A549 (cell line): ENCODE data around the gene TTYH2. TPM values are rescaled to one million over a fixed set of nuclear protein-coding genes. Genes with fewer than 3 reads are reported as not detected.
A peak's percentile ranks its signal among the peaks of the same experiment; 100 is the strongest.

Experiments used
- ATAC-seq, 2 experiments: fragments of 200-7000 bp in 1 of 2; fragments of >200 bp in 1 of 2; cut with Nextera tagmentation in 1 of 2; cut with Tn5 transposase in 1 of 2; 3 replicates each; pipeline versions ENCODE4 v1.8.0 to v1.9.1; 2018 to 2020; ENCODE audit warnings: mild to moderate bottlenecking in 1 of 2, moderate library complexity in 1 of 2
- CTCF ChIA-PET: fragments of 300-600 bp; sonication (Branson Sonifier 250); formaldehyde crosslinking; extraction: SDS; loops from one replicate; lab custom pipeline; 2021; ENCODE audit warnings: antibody characterized with exemption, inconsistent platforms; lab: Yijun Ruan, JAX
- POLR2A ChIA-PET: fragments of 350-600 bp; formaldehyde crosslinking; extraction: SDS; loops from one replicate; lab custom pipeline; 2021; ENCODE audit warnings: antibody characterized with exemption, inconsistent platforms; lab: Yijun Ruan, JAX
- DNase-seq, 2 experiments: peaks; one replicate each; pipeline versions ENCODE4 v3.0.0 to v3.0.0-alpha.2; 2011 to 2016; ENCODE audit warnings: low read depth in 1 of 2, low spot score in 1 of 2
- FAIRE-seq: peaks from 2 replicates; lab custom pipeline; 2011; peaks lifted over from hg19 to GRCh38; lab: Jason Lieb, UNC
- H3K27ac ChIP-seq, 2 experiments: fragments of >200 bp; sonication (Bioruptor Twin); formaldehyde crosslinking; 3 replicates each; pipeline ENCODE4 v1.5.1; 2016 to 2017
- H3K4me1 ChIP-seq: fragments of >200 bp; sonication (Bioruptor Twin); formaldehyde crosslinking; 3 replicates; pipeline ENCODE4 v1.6.1; 2016
- H3K4me2 ChIP-seq: fragments of >200 bp; sonication (Bioruptor Twin); formaldehyde crosslinking; 3 replicates; pipeline ENCODE4 v1.6.1; 2016
- H3K4me3 ChIP-seq: fragments of >200 bp; sonication (Bioruptor Twin); formaldehyde crosslinking; 3 replicates; pipeline ENCODE4 v1.5.1; 2016
- H3K9me3 ChIP-seq: fragments of >200 bp; sonication (Bioruptor Twin); formaldehyde crosslinking; 3 replicates; pipeline ENCODE4 v1.6.1; 2016
- CBX2 ChIP-seq: fragments of 200-600 bp; sonication (generic); IDR thresholded peaks from 2 replicates; pipeline ENCODE4 v1.6.1; 2016; ENCODE audit warnings: low read depth, mild to moderate bottlenecking, borderline replicate concordance
- CBX8 ChIP-seq: fragments of 200-600 bp; sonication (generic); IDR thresholded peaks from 2 replicates; pipeline ENCODE4 v1.6.1; 2016
- CEBPB ChIP-seq, 2 experiments: fragments of >200 bp in 1 of 2; sonication (Bioruptor Twin) in 1 of 2; formaldehyde crosslinking in 1 of 2; IDR thresholded peaks; 2 replicates each; pipeline ENCODE4 v1.6.1; 2012 to 2016
- CHD4 ChIP-seq: fragments of 200-600 bp; sonication (generic); IDR thresholded peaks from 2 replicates; pipeline ENCODE4 v1.6.1; 2016; ENCODE audit warnings: antibody characterized with exemption, mild to moderate bottlenecking, borderline replicate concordance
- ESRRA ChIP-seq: fragments of 150-350 bp; IDR thresholded peaks from 2 replicates; pipeline ENCODE4 v1.6.1; 2014; ENCODE audit warnings: mild to moderate bottlenecking, low read length, borderline replicate concordance
- FOSB ChIP-seq: fragments of 250-450 bp; sonication (Bioruptor Pico); IDR thresholded peaks from 2 replicates; pipeline ENCODE4 v1.5.0; 2020; ENCODE audit warnings: mild to moderate bottlenecking, moderate library complexity
- FOSL2 ChIP-seq, 2 experiments: fragments of 450-650 bp in 1 of 2; fragments of >200 bp in 1 of 2; sonication (Bioruptor Twin) in 1 of 2; formaldehyde crosslinking; IDR thresholded peaks; 2 replicates each; pipeline versions ENCODE4 v1.5.0 to v1.6.1; 2016 to 2020; ENCODE audit warnings: mild to moderate bottlenecking in 1 of 2, moderate library complexity in 1 of 2
- FOXS1 ChIP-seq: fragments of 250-450 bp; sonication (Bioruptor Pico); IDR thresholded peaks from 2 replicates; pipeline ENCODE4 v1.5.0; 2020; ENCODE audit warnings: mild to moderate bottlenecking, moderate library complexity
- GATA3 ChIP-seq: IDR thresholded peaks from 2 replicates; pipeline ENCODE4 v1.6.1; 2012; ENCODE audit warnings: borderline replicate concordance
- HDAC2 ChIP-seq: fragments of 200-600 bp; sonication (generic); IDR thresholded peaks from 2 replicates; pipeline ENCODE4 v1.6.1; 2016
- HOXA7 ChIP-seq: fragments of 250-450 bp; sonication (Bioruptor Pico); IDR thresholded peaks from 2 replicates; pipeline ENCODE4 v1.5.0; 2020; ENCODE audit warnings: mild to moderate bottlenecking, moderate library complexity
- HOXB5 ChIP-seq: fragments of 250-450 bp; sonication (Bioruptor Pico); IDR thresholded peaks from 2 replicates; pipeline ENCODE4 v1.5.0; 2020; ENCODE audit warnings: mild to moderate bottlenecking, moderate library complexity
- JUN ChIP-seq, 2 experiments: fragments of >200 bp; sonication (Bioruptor Twin); formaldehyde crosslinking; IDR thresholded peaks; 2 replicates in 1 of 2; 3 replicates in 1 of 2; pipeline ENCODE4 v1.6.1; 2016 to 2017
- JUNB ChIP-seq: fragments of >200 bp; sonication (Bioruptor Twin); formaldehyde crosslinking; IDR thresholded peaks from 2 replicates; pipeline ENCODE4 v1.6.1; 2016
- MAFK ChIP-seq: fragments of 450-650 bp; IDR thresholded peaks from 2 replicates; pipeline ENCODE4 v1.6.1; 2014; ENCODE audit not compliant: partially characterized antibody
- MAZ ChIP-seq: fragments of 150-350 bp; IDR thresholded peaks from 2 replicates; pipeline ENCODE4 v1.6.1; 2014; ENCODE audit warnings: antibody characterized with exemption, low read depth, low read length, borderline replicate concordance
- MYC ChIP-seq: IDR thresholded peaks from 2 replicates; pipeline ENCODE4 v1.6.1; 2012; ENCODE audit warnings: mild to moderate bottlenecking, inconsistent platforms, low read length, improper control_type of control experiment, borderline replicate concordance
- NR3C1 ChIP-seq: fragments of >200 bp; sonication (Bioruptor Twin); formaldehyde crosslinking; IDR thresholded peaks from 3 replicates; pipeline ENCODE4 v1.6.1; 2017
- POLR2AphosphoS2 ChIP-seq: conservative IDR thresholded peaks from 2 replicates; pipeline ENCODE4 v1.6.1; 2012; ENCODE audit warnings: low read length, improper control_type of control experiment, inconsistent platforms
- RAD21 ChIP-seq, 2 experiments: fragments of >200 bp in 1 of 2; sonication (Bioruptor Twin) in 1 of 2; formaldehyde crosslinking in 1 of 2; IDR thresholded peaks in 1 of 2; conservative IDR thresholded peaks in 1 of 2; 2 replicates in 1 of 2; 3 replicates in 1 of 2; pipeline ENCODE4 v1.6.1; 2012 to 2018; ENCODE audit warnings: inconsistent platforms in 1 of 2
- RARB ChIP-seq: fragments of 250-450 bp; sonication (Bioruptor Pico); IDR thresholded peaks from 2 replicates; pipeline ENCODE4 v1.8.0; 2021; ENCODE audit warnings: mild to moderate bottlenecking, moderate library complexity
- RFX5 ChIP-seq: fragments of 450-650 bp; IDR thresholded peaks from 2 replicates; pipeline ENCODE4 v1.7.1; 2014; ENCODE audit warnings: antibody characterized with exemption, mild to moderate bottlenecking, moderate library complexity
- TFCP2L1 ChIP-seq: fragments of 250-450 bp; sonication (Bioruptor Pico); IDR thresholded peaks from 2 replicates; pipeline ENCODE4 v1.5.0; 2021; ENCODE audit warnings: mild to moderate bottlenecking
- ZC3H11A ChIP-seq: fragments of 450-650 bp; IDR thresholded peaks from 2 replicates; pipeline ENCODE4 v1.6.1; 2014; ENCODE audit warnings: antibody characterized with exemption, mild to moderate bottlenecking
- ZNF302 ChIP-seq: fragments of 250-450 bp; sonication (Bioruptor Pico); IDR thresholded peaks from 2 replicates; pipeline ENCODE4 v1.9.0; 2021; ENCODE audit warnings: inconsistent platforms, mild to moderate bottlenecking, moderate library complexity
- ZSCAN20 ChIP-seq: fragments of 250-450 bp; sonication (Bioruptor Pico); IDR thresholded peaks from 2 replicates; pipeline ENCODE4 v1.8.0; 2022; ENCODE audit warnings: mild to moderate bottlenecking, moderate library complexity
- WGBS: methylation state at CpG from one replicate; pipeline ENCODE4 v1.1.6; 2017; ENCODE audit errors: missing lambda C conversion rate; 5-methylcytosine and 5-hydroxymethylcytosine counted together
- polyA plus RNA-seq, 4 experiments: library from polyadenylated mRNA; depleted of rRNA in 3 of 4; stranded (reverse); fragments of >200 nt; fragmentation: RNase III in 1 of 4; extraction: RNeasy Plus Mini Kit Qiagen cat#74134 plus additional on column Dnase treatment in 1 of 4; gene quantifications; 2 replicates in 3 of 4; 3 replicates in 1 of 4; pipeline ENCODE4 v1.2.3, GENCODE V29; 2011 to 2017
- TF ChIP-seq, protein P1 (sequence below): fragments of 200-600 bp; sonication (generic); IDR thresholded peaks from 2 replicates; pipeline ENCODE4 v1.6.1; 2016; ENCODE audit warnings: antibody characterized with exemption, mild to moderate bottlenecking, moderate library complexity
- TF ChIP-seq, protein P2 (sequence below): fragments of >200 bp; sonication (Bioruptor Twin); formaldehyde crosslinking; IDR thresholded peaks from 2 replicates; pipeline ENCODE4 v1.6.1; 2016
- TF ChIP-seq, protein P3 (sequence below): fragments of 250-450 bp; sonication (Bioruptor Pico); IDR thresholded peaks from 2 replicates; pipeline ENCODE4 v1.5.0; 2020; ENCODE audit warnings: low read depth, mild to moderate bottlenecking, moderate library complexity
- TF ChIP-seq, protein P4 (sequence below): fragments of 450-650 bp; IDR thresholded peaks from 2 replicates; pipeline ENCODE4 v1.6.1; 2014; ENCODE audit warnings: antibody characterized with exemption

Gene TTYH2
- polyA plus RNA-seq, 2 of the 4 experiments (the other 2 are of a cell fraction): 1.4 to 1.7 TPM

DNA sequence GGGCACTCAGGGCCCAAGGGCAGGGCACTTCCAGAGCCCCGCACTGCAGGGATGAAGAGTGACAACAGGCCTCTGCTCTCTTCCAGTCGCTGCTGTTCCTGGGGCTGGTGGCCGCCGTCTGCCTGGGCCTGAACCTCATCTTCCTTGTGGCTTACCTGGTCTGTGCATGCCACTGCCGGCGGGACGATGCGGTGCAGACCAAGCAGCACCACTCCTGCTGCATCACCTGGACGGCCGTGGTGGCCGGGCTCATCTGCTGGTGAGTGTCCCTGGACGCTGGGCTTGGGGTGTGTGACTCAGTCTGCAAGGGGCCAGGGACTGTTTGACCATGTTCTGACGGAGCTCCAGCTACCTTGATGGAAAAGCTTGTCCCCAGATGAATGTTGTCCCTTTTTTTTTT lies 9.0 kb downstream of the TTYH2 start (continued):
- TF ChIP-seq, protein P1, sequence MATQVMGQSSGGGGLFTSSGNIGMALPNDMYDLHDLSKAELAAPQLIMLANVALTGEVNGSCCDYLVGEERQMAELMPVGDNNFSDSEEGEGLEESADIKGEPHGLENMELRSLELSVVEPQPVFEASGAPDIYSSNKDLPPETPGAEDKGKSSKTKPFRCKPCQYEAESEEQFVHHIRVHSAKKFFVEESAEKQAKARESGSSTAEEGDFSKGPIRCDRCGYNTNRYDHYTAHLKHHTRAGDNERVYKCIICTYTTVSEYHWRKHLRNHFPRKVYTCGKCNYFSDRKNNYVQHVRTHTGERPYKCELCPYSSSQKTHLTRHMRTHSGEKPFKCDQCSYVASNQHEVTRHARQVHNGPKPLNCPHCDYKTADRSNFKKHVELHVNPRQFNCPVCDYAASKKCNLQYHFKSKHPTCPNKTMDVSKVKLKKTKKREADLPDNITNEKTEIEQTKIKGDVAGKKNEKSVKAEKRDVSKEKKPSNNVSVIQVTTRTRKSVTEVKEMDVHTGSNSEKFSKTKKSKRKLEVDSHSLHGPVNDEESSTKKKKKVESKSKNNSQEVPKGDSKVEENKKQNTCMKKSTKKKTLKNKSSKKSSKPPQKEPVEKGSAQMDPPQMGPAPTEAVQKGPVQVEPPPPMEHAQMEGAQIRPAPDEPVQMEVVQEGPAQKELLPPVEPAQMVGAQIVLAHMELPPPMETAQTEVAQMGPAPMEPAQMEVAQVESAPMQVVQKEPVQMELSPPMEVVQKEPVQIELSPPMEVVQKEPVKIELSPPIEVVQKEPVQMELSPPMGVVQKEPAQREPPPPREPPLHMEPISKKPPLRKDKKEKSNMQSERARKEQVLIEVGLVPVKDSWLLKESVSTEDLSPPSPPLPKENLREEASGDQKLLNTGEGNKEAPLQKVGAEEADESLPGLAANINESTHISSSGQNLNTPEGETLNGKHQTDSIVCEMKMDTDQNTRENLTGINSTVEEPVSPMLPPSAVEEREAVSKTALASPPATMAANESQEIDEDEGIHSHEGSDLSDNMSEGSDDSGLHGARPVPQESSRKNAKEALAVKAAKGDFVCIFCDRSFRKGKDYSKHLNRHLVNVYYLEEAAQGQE: no peak
- TF ChIP-seq MYC (no peak), TFCP2L1 (CRISPR knock-in tag) (no peak), HOXB5 (CRISPR knock-in tag) (no peak), ZSCAN20 (CRISPR knock-in tag) (no peak)

DNA sequence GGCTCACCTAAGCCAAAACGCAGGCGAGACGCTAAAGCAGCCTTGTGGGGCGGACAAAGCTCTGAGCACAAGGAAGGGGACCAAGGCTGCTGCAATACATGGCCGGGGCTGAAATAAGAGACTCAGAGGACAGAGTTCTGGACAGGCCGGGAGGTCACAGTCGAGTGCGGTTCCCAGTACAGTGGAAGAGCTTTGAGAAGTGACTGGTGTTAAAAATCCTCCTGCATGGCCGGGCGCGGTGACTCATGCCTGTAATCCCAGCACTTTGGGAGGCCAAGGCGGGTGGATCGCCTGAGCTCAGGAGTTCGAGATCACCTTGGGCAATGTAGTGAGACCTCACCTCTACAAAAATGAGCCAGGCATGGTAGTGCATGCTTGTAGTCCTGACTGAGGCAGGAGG lies 10.5 kb downstream of the TTYH2 start:
- FAIRE-seq: no peak
- Histone ChIP-seq H3K4me2 (no peak overlapping the region), H3K4me1 (0 out of 3 replicates have a peak, but pooled peaks cover 6% of the 10 kb centered on the region), H3K27ac (no peak overlapping the region), H3K4me3 (no peak overlapping the region), H3K9me3 (no peaks in the 10 kb centered on the region)
- ChIA-PET POLR2A (no interaction called here), CTCF (interaction anchor here (1.0 to 4.4 kb wide), 3 partner anchors 8 to 155 kb away, joined by 3 to 20 read pairs (median 5); no protein-coding TSS in a partner anchor)
- TF ChIP-seq CBX2 (no peak), ZC3H11A (no peak), HDAC2 (no peak), CHD4 (no peak), CBX8 (no peak), POLR2AphosphoS2 (no peak), MAFK (no peak), HOXA7 (CRISPR knock-in tag) (no peak)
- TF ChIP-seq, protein P2, sequence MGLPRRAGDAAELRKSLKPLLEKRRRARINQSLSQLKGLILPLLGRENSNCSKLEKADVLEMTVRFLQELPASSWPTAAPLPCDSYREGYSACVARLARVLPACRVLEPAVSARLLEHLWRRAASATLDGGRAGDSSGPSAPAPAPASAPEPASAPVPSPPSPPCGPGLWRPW: no peak
- TF ChIP-seq, protein P3, sequence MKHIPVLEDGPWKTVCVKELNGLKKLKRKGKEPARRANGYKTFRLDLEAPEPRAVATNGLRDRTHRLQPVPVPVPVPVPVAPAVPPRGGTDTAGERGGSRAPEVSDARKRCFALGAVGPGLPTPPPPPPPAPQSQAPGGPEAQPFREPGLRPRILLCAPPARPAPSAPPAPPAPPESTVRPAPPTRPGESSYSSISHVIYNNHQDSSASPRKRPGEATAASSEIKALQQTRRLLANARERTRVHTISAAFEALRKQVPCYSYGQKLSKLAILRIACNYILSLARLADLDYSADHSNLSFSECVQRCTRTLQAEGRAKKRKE (CRISPR knock-in tag): no peak
- TF ChIP-seq, protein P4, sequence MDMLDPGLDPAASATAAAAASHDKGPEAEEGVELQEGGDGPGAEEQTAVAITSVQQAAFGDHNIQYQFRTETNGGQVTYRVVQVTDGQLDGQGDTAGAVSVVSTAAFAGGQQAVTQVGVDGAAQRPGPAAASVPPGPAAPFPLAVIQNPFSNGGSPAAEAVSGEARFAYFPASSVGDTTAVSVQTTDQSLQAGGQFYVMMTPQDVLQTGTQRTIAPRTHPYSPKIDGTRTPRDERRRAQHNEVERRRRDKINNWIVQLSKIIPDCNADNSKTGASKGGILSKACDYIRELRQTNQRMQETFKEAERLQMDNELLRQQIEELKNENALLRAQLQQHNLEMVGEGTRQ: no peak
- no peak for ATAC-seq
- WGBS: 80% methylated on average over 14 of the region's 14 CpGs
- DNase-seq: no peak

DNA sequence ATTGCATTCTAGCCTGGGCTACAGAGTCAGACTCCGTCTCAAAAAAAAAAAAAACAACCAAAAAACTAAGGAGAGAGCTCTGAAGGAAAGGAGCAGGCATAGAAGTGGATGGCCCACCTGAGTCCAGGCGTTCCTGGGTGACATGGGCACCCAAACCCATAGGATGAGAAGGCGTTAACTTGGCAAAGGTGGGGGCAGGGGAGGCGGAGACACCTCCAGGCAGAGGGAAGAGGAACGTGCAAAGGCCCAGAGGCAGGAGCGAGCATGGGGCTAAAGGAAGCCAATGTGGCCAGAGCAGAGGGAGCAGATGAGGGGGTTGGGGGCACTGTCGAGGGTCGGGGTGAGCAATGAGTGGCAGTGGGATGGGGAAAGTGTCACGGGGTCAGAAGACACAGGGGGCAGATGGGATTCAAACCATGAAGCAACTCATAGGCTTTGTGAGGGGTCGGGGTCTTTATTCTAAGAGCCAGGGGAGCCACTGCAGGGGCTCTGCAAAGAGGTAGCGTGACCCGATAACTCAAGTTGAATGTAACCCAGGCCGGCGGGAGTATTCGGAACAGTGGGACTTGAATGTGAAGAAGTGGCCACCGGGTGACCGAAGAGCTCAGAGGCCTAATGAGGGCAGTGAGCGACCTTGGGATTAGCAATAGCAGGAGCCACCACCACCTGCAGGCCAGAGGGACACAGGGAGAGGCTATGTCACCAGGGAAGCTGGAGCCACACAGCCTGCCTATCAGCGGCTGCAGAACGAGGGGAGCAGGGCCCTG lies 11.8 kb downstream of the TTYH2 start:
- CTCF ChIA-PET: interaction anchor here (0.8 to 1.3 kb wide), 6 partner anchors 19 to 154 kb away, joined by 3 read pairs; no protein-coding TSS in a partner anchor
- FAIRE-seq: no peak
- Histone ChIP-seq H3K4me1 (0 out of 3 replicates have a peak, but pooled peaks cover 6% of the 10 kb centered on the region), H3K27ac (no peak overlapping the region), H3K4me2 (no peak overlapping the region), H3K4me3 (no peak overlapping the region), H3K9me3 (no peaks in the 10 kb centered on the region)
- 0 out of 6 replicates have a peak, but pooled peaks of 1 of the 2 experiments have one; percentile 3 for ATAC-seq
- WGBS: 77% methylated on average over 20 of the region's 20 CpGs
- no peak for DNase-seq
- POLR2A ChIA-PET: no interaction called here
- TF ChIP-seq ESRRA (no peak), NR3C1 (no peak), CBX8 (no peak), RAD21 (conservative IDR thresholded peaks at IDR 0.05 in 1 of 2, IDR thresholded peaks at IDR 0.05 in 1 of 2) (no peak), MAZ (no peak), FOSB (CRISPR knock-in tag) (no peak), RFX5 (no peak), JUNB (no peak), GATA3 (no peak), CEBPB (IDR thresholded peaks at IDR 0.05) (no peak), ZNF302 (no peak), ZSCAN20 (CRISPR knock-in tag) (no peak), POLR2AphosphoS2 (no peak), JUN (IDR thresholded peaks at IDR 0.05) (no peak), FOXS1 (CRISPR knock-in tag) (no peak), FOSL2 (IDR thresholded peaks at IDR 0.05) (no peak), FOSL2 (CRISPR knock-in tag; IDR thresholded peaks at IDR 0.05) (no peak), RARB (CRISPR knock-in tag) (no peak)
- TF ChIP-seq, protein P3 (CRISPR knock-in tag): no peak
